Transverse colon (tissue), 3 donors: Measurements from ENCODE around the gene IDH3G.

Experiments used
- POLR2A ChIP-seq: fragments of 450-650 bp; IDR thresholded peaks from one replicate; pipeline ENCODE4 v1.6.1; 2016; ENCODE audit warnings: antibody characterized with exemption, mild to moderate bottlenecking, moderate library complexity
- POLR2AphosphoS5 ChIP-seq, 3 donors: sonication (generic); formaldehyde crosslinking; IDR thresholded peaks; one replicate each; pipeline ENCODE4 v1.6.1; 2016; ENCODE audit warnings: antibody characterized with exemption in 3 of 3

- TF ChIP-seq POLR2A: no peak
- TF ChIP-seq POLR2AphosphoS5 (IDR thresholded peaks at IDR 0.05): no peak
These were observed 56.0 kb downstream of the IDH3G start for GRCh38 chrX:153738056-153738605.
